ENCODE measurements around the gene PTPRD. TPM values are rescaled to one million over a fixed set of nuclear protein-coding genes. Genes with fewer than 3 reads are reported as not detected.

Gene PTPRD
- total RNA-seq, 1 experiment from 2014 or later: not detected

- H3K4me1 ChIP-seq (ENCODE audit: insufficient read depth, low read length, poor library complexity, severe bottlenecking): no peaks in the 10 kb centered on the region
- no peaks in the 10 kb centered on the region for H3K36me3 ChIP-seq (ENCODE audit: insufficient read depth, low read length, poor library complexity, severe bottlenecking)
- ChIA-PET CTCF (no interaction called here), POLR2A (ENCODE audit: low non-redundant PET) (no interaction called here)
- TF ChIP-seq EZH2 (IDR thresholded peaks at IDR 0.05; ENCODE audit: borderline replicate concordance, low read depth, low read length, poor library complexity, severe bottlenecking) (no peak), CTCF (conservative IDR thresholded peaks at IDR 0.05; ENCODE audit: low read depth, low read length) (no peak)
- peaks cover 5% of the 10 kb centered on the region for H3K27me3 ChIP-seq (replicated peaks; ENCODE audit: insufficient read depth, low read depth, low read length, poor library complexity)
- no peak overlapping the region for H3K4me3 ChIP-seq (ENCODE audit: low read depth, low read length, poor library complexity, severe bottlenecking)
- H3K9me3 ChIP-seq (ENCODE audit: low read depth, low read length, poor library complexity, severe bottlenecking): no peaks in the 10 kb centered on the region
- no TSS peak for BruUV-seq (replicated peaks)
- no peak for DNase-seq (ENCODE audit: low spot score)
- H3K27ac ChIP-seq (ENCODE audit: low read depth, low read length, poor library complexity, severe bottlenecking): no peak overlapping the region
- intact Hi-C loops (cut with micrococcal nuclease; ENCODE audit: unreplicated experiment): no loop called here
Measured at GRCh38 chr9:8349901-8350300, 2262.9 kb downstream of the PTPRD start.

- ChIA-PET CTCF (interaction anchor here (0.7 kb wide), 1 partner anchor 68 kb away, joined by 3 read pairs; no protein-coding TSS in a partner anchor), POLR2A (ENCODE audit: low non-redundant PET) (no interaction called here)
- no peak for DNase-seq (ENCODE audit: low spot score)
- intact Hi-C loops (cut with micrococcal nuclease; ENCODE audit: unreplicated experiment): no loop called here
- BruUV-seq (replicated peaks): no TSS peak
- Histone ChIP-seq H3K36me3 (ENCODE audit: insufficient read depth, low read length, poor library complexity, severe bottlenecking) (no peaks in the 10 kb centered on the region), H3K27ac (ENCODE audit: low read depth, low read length, poor library complexity, severe bottlenecking) (no peak overlapping the region), H3K9me3 (ENCODE audit: low read depth, low read length, poor library complexity, severe bottlenecking) (no peaks in the 10 kb centered on the region), H3K4me3 (ENCODE audit: low read depth, low read length, poor library complexity, severe bottlenecking) (no peak overlapping the region), H3K4me1 (ENCODE audit: insufficient read depth, low read length, poor library complexity, severe bottlenecking) (no peaks in the 10 kb centered on the region), H3K27me3 (replicated peaks; ENCODE audit: insufficient read depth, low read depth, low read length, poor library complexity) (peaks cover 5% of the 10 kb centered on the region)
- no peak for TF ChIP-seq CTCF (conservative IDR thresholded peaks at IDR 0.05; ENCODE audit: low read depth, low read length)
- no peak for TF ChIP-seq EZH2 (IDR thresholded peaks at IDR 0.05; ENCODE audit: borderline replicate concordance, low read depth, low read length, poor library complexity, severe bottlenecking)
Measured at GRCh38 chr9:8349376-8349775, 2263.4 kb downstream of the PTPRD start.

GRCh38 chr9:8348756-8349155 is 2264.0 kb downstream of the PTPRD start:
- intact Hi-C loops (cut with micrococcal nuclease; ENCODE audit: unreplicated experiment): no loop called here
- Histone ChIP-seq H3K27me3 (replicated peaks; ENCODE audit: insufficient read depth, low read depth, low read length, poor library complexity) (peaks cover 5% of the 10 kb centered on the region), H3K4me1 (ENCODE audit: insufficient read depth, low read length, poor library complexity, severe bottlenecking) (no peaks in the 10 kb centered on the region), H3K27ac (ENCODE audit: low read depth, low read length, poor library complexity, severe bottlenecking) (no peak overlapping the region), H3K9me3 (ENCODE audit: low read depth, low read length, poor library complexity, severe bottlenecking) (no peaks in the 10 kb centered on the region), H3K4me3 (ENCODE audit: low read depth, low read length, poor library complexity, severe bottlenecking) (no peak overlapping the region), H3K36me3 (ENCODE audit: insufficient read depth, low read length, poor library complexity, severe bottlenecking) (no peaks in the 10 kb centered on the region)
- ChIA-PET CTCF (interaction anchor here (0.7 kb wide), 1 partner anchor 68 kb away, joined by 3 read pairs; no protein-coding TSS in a partner anchor), POLR2A (ENCODE audit: low non-redundant PET) (no interaction called here)
- no peak for DNase-seq (ENCODE audit: low spot score)
- BruUV-seq (replicated peaks): no TSS peak
- TF ChIP-seq EZH2 (IDR thresholded peaks at IDR 0.05; ENCODE audit: borderline replicate concordance, low read depth, low read length, poor library complexity, severe bottlenecking) (no peak), CTCF (conservative IDR thresholded peaks at IDR 0.05; ENCODE audit: low read depth, low read length) (no peak)
